DND-41 (cell line): ENCODE measurements around the gene STON2.
"Not testable (repeated sequence)": the region's sequence is repeated elsewhere in the genome, so short reads cannot be mapped to it uniquely, and the experiment has no call there.

Experiments used
- ATAC-seq: fragments of 200-7000 bp; cut with Tn5 transposase; 3 replicates; pipeline ENCODE4 v1.9.1; 2021; ENCODE audit warnings: low read depth; ENCODE audit not compliant: insufficient read depth
- DNase-seq: peaks from one replicate; pipeline ENCODE4 v3.0.0-alpha.2; 2020
- H2AFZ ChIP-seq: 2 replicates; pipeline ENCODE4 v1.6.0; 2012; ENCODE audit warnings: low read depth, low read length
- H3K27ac ChIP-seq: 2 replicates; pipeline ENCODE4 v1.5.1; 2012; ENCODE audit warnings: low read length, inconsistent platforms
- H3K27me3 ChIP-seq: fragments of 200-600 bp; sonication (generic); 2 replicates; pipeline ENCODE4 v1.6.0; 2012; ENCODE audit warnings: low read length, mild to moderate bottlenecking, inconsistent platforms; ENCODE audit not compliant: insufficient read depth, poor library complexity
- H3K36me3 ChIP-seq: 2 replicates; pipeline ENCODE4 v1.5.1; 2012; ENCODE audit warnings: low read length, inconsistent platforms; ENCODE audit not compliant: insufficient read depth
- H3K4me1 ChIP-seq: 2 replicates; pipeline ENCODE4 v1.5.1; 2012; ENCODE audit warnings: mild to moderate bottlenecking, low read length; ENCODE audit not compliant: insufficient read depth
- H3K4me2 ChIP-seq: 2 replicates; pipeline ENCODE4 v1.6.0; 2012; ENCODE audit warnings: mild to moderate bottlenecking, moderate library complexity, low read length, inconsistent platforms; ENCODE audit not compliant: insufficient read depth
- H3K4me3 ChIP-seq, 2 experiments: fragments of 200-600 bp in 1 of 2; shearing (Covaris generic) in 1 of 2; 2 replicates each; pipeline ENCODE4 v1.5.1; 2012 to 2016; ENCODE audit warnings: inconsistent platforms in 2 of 2, low read length in 2 of 2, mild to moderate bottlenecking in 2 of 2, low read depth in 1 of 2, moderate library complexity in 1 of 2
- H3K79me2 ChIP-seq: 2 replicates; pipeline ENCODE4 v1.6.0; 2012; ENCODE audit warnings: low read length, inconsistent platforms; ENCODE audit not compliant: insufficient read depth
- H3K9ac ChIP-seq: 2 replicates; pipeline ENCODE4 v1.6.0; 2012; ENCODE audit warnings: low read depth, mild to moderate bottlenecking, inconsistent platforms, low read length, moderate library complexity
- H3K9me3 ChIP-seq: 2 replicates; pipeline ENCODE4 v1.5.1; 2012; ENCODE audit warnings: low read length, moderate library complexity, mild to moderate bottlenecking, inconsistent platforms; ENCODE audit not compliant: insufficient read depth, severe bottlenecking
- H4K20me1 ChIP-seq: 2 replicates; pipeline ENCODE4 v1.6.0; 2012; ENCODE audit warnings: low read length; ENCODE audit not compliant: insufficient read depth
- CTCF ChIP-seq: IDR thresholded peaks from 2 replicates; pipeline ENCODE4 v1.5.1; 2012; ENCODE audit warnings: borderline replicate concordance, low read length, moderate library complexity, mild to moderate bottlenecking; ENCODE audit not compliant: poor library complexity, severe bottlenecking; ENCODE audit errors: extremely low read depth
- EZH2 ChIP-seq: IDR thresholded peaks from 3 replicates; pipeline ENCODE4 v1.6.1; 2012; ENCODE audit warnings: borderline replicate concordance, low read depth, mild to moderate bottlenecking, moderate library complexity, low read length, inconsistent platforms; ENCODE audit not compliant: severe bottlenecking

STON2 gene

GRCh38 chr14:81243499-81243898 is 156.6 kb downstream of the STON2 start:
- H3K4me2 ChIP-seq = no peak overlapping the region
- no peak for DNase-seq
- no peak for ATAC-seq
- no peak overlapping the region for H3K4me3 ChIP-seq
- no peaks in the 10 kb centered on the region for H3K79me2 ChIP-seq
- H3K27me3 ChIP-seq = no peaks in the 10 kb centered on the region
- H3K9me3 ChIP-seq = peaks cover 11% of the 10 kb centered on the region
- peaks cover 30% of the 10 kb centered on the region for H3K4me1 ChIP-seq
- H2AFZ ChIP-seq = no peak overlapping the region
- H3K27ac ChIP-seq = no peak overlapping the region
- TF ChIP-seq EZH2 (no peak), CTCF (no peak)
- H4K20me1 ChIP-seq = no peaks in the 10 kb centered on the region
- no peaks in the 10 kb centered on the region for H3K36me3 ChIP-seq
- H3K9ac ChIP-seq = no peak overlapping the region

- not testable (repeated sequence) for DNase-seq, H3K9ac ChIP-seq, H3K79me2 ChIP-seq, ATAC-seq, H3K27ac ChIP-seq, H3K9me3 ChIP-seq, H3K27me3 ChIP-seq, H2AFZ ChIP-seq, H4K20me1 ChIP-seq, H3K36me3 ChIP-seq, H3K4me1 ChIP-seq, H3K4me3 ChIP-seq, H3K4me2 ChIP-seq
Measured at GRCh38 chr14:81236849-81237248, 163.3 kb downstream of the STON2 start.

- DNase-seq = no peak
- ATAC-seq = no peak
- Histone ChIP-seq H3K4me2 (no peak overlapping the region), H4K20me1 (no peaks in the 10 kb centered on the region), H3K36me3 (no peaks in the 10 kb centered on the region), H3K4me3 (no peak overlapping the region), H3K27me3 (no peaks in the 10 kb centered on the region), H2AFZ (no peak overlapping the region), H3K9ac (no peak overlapping the region), H3K4me1 (peaks cover 9% of the 10 kb centered on the region; the same call in 1 of the 2 replicates), H3K9me3 (no peaks in the 10 kb centered on the region), H3K27ac (no peak overlapping the region), H3K79me2 (no peaks in the 10 kb centered on the region)
- TF ChIP-seq CTCF = no peak
- TF ChIP-seq EZH2 = no peak
Measured at GRCh38 chr14:81236138-81236537, 164.0 kb downstream of the STON2 start.

GRCh38 chr14:81235096-81235495 is 165.0 kb downstream of the STON2 start:
- Histone ChIP-seq H3K27ac (no peak overlapping the region), H3K9me3 (no peaks in the 10 kb centered on the region), H3K4me2 (no peak overlapping the region), H3K79me2 (no peaks in the 10 kb centered on the region), H3K27me3 (no peaks in the 10 kb centered on the region), H3K9ac (no peak overlapping the region), H4K20me1 (no peaks in the 10 kb centered on the region), H3K36me3 (no peaks in the 10 kb centered on the region), H3K4me3 (no peak overlapping the region), H3K4me1 (peaks cover 9% of the 10 kb centered on the region; the same call in 1 of the 2 replicates), H2AFZ (peak overlapping the region; percentile 13; the same call in 1 of the 2 replicates)
- TF ChIP-seq EZH2 (no peak), CTCF (no peak)
- DNase-seq (no peak), ATAC-seq (no peak)
